HL-60 (cell line): ENCODE data around the gene TMC6.

Source experiments
- GABPA ChIP-seq: IDR thresholded peaks from 2 replicates; pipeline ENCODE4 v1.6.1; 2012; ENCODE audit warnings: low read depth
- POLR2AphosphoS5 ChIP-seq: IDR thresholded peaks from 2 replicates; pipeline ENCODE4 v1.6.1; 2012; ENCODE audit warnings: low read depth
- SPI1 ChIP-seq: IDR thresholded peaks from 2 replicates; pipeline ENCODE4 v1.6.1; 2012; ENCODE audit warnings: low read depth, mild to moderate bottlenecking, borderline replicate concordance
- TF ChIP-seq, protein P1 (sequence below): IDR thresholded peaks from one replicate; pipeline ENCODE4 v1.5.1; 2011; ENCODE audit warnings: low read length, control low read depth, inconsistent platforms; ENCODE audit not compliant: insufficient read depth
- TF ChIP-seq, protein P2 (sequence below): IDR thresholded peaks from 2 replicates; pipeline ENCODE4 v1.6.1; 2012; ENCODE audit warnings: low read depth; ENCODE audit not compliant: insufficient replicate concordance

DNA sequence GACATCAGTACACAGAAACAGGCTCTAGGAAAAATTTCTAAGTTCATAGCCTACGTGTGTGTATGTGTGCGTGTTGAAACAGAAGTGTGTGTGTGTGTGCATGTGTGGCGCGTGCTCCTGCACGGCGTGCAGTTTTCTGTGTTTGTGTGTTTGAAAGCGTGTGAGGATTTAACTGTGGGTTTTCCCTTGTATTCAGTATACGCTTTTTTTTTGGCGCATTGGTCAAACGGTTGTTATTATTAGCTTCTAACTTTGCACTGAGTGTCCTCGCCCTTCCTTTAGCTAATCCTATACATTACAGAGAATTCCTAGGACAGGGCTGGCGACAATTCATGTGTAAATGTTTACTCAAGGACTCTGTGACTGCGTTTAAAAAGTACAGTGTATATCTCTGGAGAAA is 23.0 kb downstream of the TMC6 start:
- TF ChIP-seq, protein P1, sequence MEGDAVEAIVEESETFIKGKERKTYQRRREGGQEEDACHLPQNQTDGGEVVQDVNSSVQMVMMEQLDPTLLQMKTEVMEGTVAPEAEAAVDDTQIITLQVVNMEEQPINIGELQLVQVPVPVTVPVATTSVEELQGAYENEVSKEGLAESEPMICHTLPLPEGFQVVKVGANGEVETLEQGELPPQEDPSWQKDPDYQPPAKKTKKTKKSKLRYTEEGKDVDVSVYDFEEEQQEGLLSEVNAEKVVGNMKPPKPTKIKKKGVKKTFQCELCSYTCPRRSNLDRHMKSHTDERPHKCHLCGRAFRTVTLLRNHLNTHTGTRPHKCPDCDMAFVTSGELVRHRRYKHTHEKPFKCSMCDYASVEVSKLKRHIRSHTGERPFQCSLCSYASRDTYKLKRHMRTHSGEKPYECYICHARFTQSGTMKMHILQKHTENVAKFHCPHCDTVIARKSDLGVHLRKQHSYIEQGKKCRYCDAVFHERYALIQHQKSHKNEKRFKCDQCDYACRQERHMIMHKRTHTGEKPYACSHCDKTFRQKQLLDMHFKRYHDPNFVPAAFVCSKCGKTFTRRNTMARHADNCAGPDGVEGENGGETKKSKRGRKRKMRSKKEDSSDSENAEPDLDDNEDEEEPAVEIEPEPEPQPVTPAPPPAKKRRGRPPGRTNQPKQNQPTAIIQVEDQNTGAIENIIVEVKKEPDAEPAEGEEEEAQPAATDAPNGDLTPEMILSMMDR = no peak
- no peak for TF ChIP-seq SPI1
- no peak for TF ChIP-seq GABPA
- TF ChIP-seq, protein P2, sequence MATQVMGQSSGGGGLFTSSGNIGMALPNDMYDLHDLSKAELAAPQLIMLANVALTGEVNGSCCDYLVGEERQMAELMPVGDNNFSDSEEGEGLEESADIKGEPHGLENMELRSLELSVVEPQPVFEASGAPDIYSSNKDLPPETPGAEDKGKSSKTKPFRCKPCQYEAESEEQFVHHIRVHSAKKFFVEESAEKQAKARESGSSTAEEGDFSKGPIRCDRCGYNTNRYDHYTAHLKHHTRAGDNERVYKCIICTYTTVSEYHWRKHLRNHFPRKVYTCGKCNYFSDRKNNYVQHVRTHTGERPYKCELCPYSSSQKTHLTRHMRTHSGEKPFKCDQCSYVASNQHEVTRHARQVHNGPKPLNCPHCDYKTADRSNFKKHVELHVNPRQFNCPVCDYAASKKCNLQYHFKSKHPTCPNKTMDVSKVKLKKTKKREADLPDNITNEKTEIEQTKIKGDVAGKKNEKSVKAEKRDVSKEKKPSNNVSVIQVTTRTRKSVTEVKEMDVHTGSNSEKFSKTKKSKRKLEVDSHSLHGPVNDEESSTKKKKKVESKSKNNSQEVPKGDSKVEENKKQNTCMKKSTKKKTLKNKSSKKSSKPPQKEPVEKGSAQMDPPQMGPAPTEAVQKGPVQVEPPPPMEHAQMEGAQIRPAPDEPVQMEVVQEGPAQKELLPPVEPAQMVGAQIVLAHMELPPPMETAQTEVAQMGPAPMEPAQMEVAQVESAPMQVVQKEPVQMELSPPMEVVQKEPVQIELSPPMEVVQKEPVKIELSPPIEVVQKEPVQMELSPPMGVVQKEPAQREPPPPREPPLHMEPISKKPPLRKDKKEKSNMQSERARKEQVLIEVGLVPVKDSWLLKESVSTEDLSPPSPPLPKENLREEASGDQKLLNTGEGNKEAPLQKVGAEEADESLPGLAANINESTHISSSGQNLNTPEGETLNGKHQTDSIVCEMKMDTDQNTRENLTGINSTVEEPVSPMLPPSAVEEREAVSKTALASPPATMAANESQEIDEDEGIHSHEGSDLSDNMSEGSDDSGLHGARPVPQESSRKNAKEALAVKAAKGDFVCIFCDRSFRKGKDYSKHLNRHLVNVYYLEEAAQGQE = no peak
- TF ChIP-seq POLR2AphosphoS5 = no peak
